ENCODE measurements around the gene RALGAPB.

Gene RALGAPB

GRCh38 chr20:38447251-38447661, 25.4 kb upstream of the RALGAPB start:
- CTCF ChIA-PET: interaction anchor here (0.6 to 4.0 kb wide), 9 partner anchors 9 to 225 kb away, joined by 3 to 64 read pairs (median 6); partner anchors contain the start of genes RALGAPB and SNHG17
- POLR2A ChIA-PET: interaction anchor here (0.5 to 3.1 kb wide), 5 partner anchors 13 to 42 kb away, joined by 4 to 96 read pairs (median 9); partner anchors contain the start of genes RALGAPB and SNHG17
- H3K36me3 ChIP-seq (ENCODE audit: control insufficient read depth in 2 of 2, insufficient read depth in 1 of 2, low read length in 2 of 2): peaks cover 0 to 36% of the 10 kb centered on the region in 2 experiments; a peak in 1 of 3 replicates
- peaks cover 3% of the 10 kb centered on the region for H3K4me1 ChIP-seq (ENCODE audit: control insufficient read depth, insufficient read depth, low read length)
- TF ChIP-seq YY2 (tag by site-specific recombination; IDR thresholded peaks at IDR 0.05): no peak
- TF ChIP-seq ZNF223 (tag by site-specific recombination; IDR thresholded peaks at IDR 0.05): peak; percentile 57; the same call in 1 of the 2 replicates
- no peaks in the 10 kb centered on the region for H3K9me3 ChIP-seq (ENCODE audit: control insufficient read depth, insufficient read depth, low read depth, low read length)
- H3K4me3 ChIP-seq (ENCODE audit: low read depth, low read length): peak overlapping the region; percentile 89
- H3K27ac ChIP-seq (ENCODE audit: extremely low read depth, low read depth, low read length): no peak overlapping the region

GRCh38 chr20:38447931-38448675, 24.5 kb upstream of the RALGAPB start:
- ChIA-PET POLR2A (interaction anchor here (3.0 to 3.1 kb wide), 2 partner anchors 14 to 25 kb away, joined by 44 to 96 read pairs; partner anchors contain the start of genes RALGAPB and SNHG17), CTCF (interaction anchor here (0.5 to 4.0 kb wide), 8 partner anchors 10 to 357 kb away, joined by 3 to 64 read pairs (median 6); partner anchors contain the start of genes LBP, RALGAPB and SNHG17)
- TF ChIP-seq ZBTB26 (tag by site-specific recombination; optimal IDR thresholded peaks at IDR 0.05) (no peak), ZNF530 (tag by site-specific recombination; IDR thresholded peaks at IDR 0.05; ENCODE audit: low read depth) (no peak), ZNF37A (tag by site-specific recombination; IDR thresholded peaks at IDR 0.05) (no peak), ZNF274 (IDR thresholded peaks at IDR 0.05; ENCODE audit: low read length) (no peak), ZNF274 (tag by site-specific recombination; IDR thresholded peaks at IDR 0.05; ENCODE audit: borderline replicate concordance) (no peak), ZNF335 (tag by site-specific recombination; conservative IDR thresholded peaks at IDR 0.05) (no peak), GLI4 (tag by site-specific recombination; IDR thresholded peaks at IDR 0.05) (no peak)
- Histone ChIP-seq H3K36me3 (ENCODE audit: control insufficient read depth in 2 of 2, insufficient read depth in 1 of 2, low read length in 2 of 2) (peaks cover 0 to 36% of the 10 kb centered on the region in 2 experiments; a peak in 1 of 3 replicates), H3K4me3 (ENCODE audit: low read depth, low read length) (no peak overlapping the region), H3K9me3 (ENCODE audit: control insufficient read depth, insufficient read depth, low read depth, low read length) (no peaks in the 10 kb centered on the region), H3K27ac (ENCODE audit: extremely low read depth, low read depth, low read length) (no peak overlapping the region), H3K4me1 (ENCODE audit: control insufficient read depth, insufficient read depth, low read length) (peaks cover 3% of the 10 kb centered on the region)

- Histone ChIP-seq H3K27ac (ENCODE audit: extremely low read depth, low read depth, low read length) (no peak overlapping the region), H3K4me3 (ENCODE audit: low read depth, low read length) (no peak overlapping the region), H3K4me1 (ENCODE audit: control insufficient read depth, insufficient read depth, low read length) (peaks cover 3% of the 10 kb centered on the region), H3K9me3 (ENCODE audit: control insufficient read depth, insufficient read depth, low read depth, low read length) (no peaks in the 10 kb centered on the region), H3K36me3 (ENCODE audit: control insufficient read depth in 2 of 2, insufficient read depth in 1 of 2, low read length in 2 of 2) (peaks cover 0 to 36% of the 10 kb centered on the region in 2 experiments; a peak in 1 of 3 replicates)
- ChIA-PET POLR2A (interaction anchor here (3.1 kb wide), 1 partner anchor 24 kb away, joined by 44 read pairs; the partner anchor contains the start of gene RALGAPB), CTCF (interaction anchor here (0.5 to 4.0 kb wide), 2 partner anchors 24 to 103 kb away, joined by 3 to 44 read pairs; partner anchors contain the start of genes LBP and RALGAPB)
- TF ChIP-seq ZNF677 (tag by site-specific recombination; IDR thresholded peaks at IDR 0.05) (no peak), ZNF394 (tag by site-specific recombination; IDR thresholded peaks at IDR 0.05; ENCODE audit: borderline replicate concordance) (no peak), ZNF571 (tag by site-specific recombination; IDR thresholded peaks at IDR 0.05) (no peak), ZEB2 (tag by site-specific recombination; IDR thresholded peaks at IDR 0.05) (no peak), ZFHX2 (tag by site-specific recombination; conservative IDR thresholded peaks at IDR 0.05) (no peak), IKZF3 (tag by site-specific recombination; IDR thresholded peaks at IDR 0.05) (no peak), PRDM4 (tag by site-specific recombination; IDR thresholded peaks at IDR 0.05) (no peak), ZNF530 (tag by site-specific recombination; IDR thresholded peaks at IDR 0.05; ENCODE audit: low read depth) (no peak), ZNF548 (tag by site-specific recombination; IDR thresholded peaks at IDR 0.05) (no peak), PRDM10 (tag by site-specific recombination; IDR thresholded peaks at IDR 0.05) (no peak), ZNF544 (tag by site-specific recombination; IDR thresholded peaks at IDR 0.05) (no peak), KLF17 (tag by site-specific recombination; IDR thresholded peaks at IDR 0.05) (no peak)
These were observed 23.6 kb upstream of the RALGAPB start for GRCh38 chr20:38449046-38449445.

All from HEK293 (cell line).